HCT116 (cell line): ENCODE results near the gene CFI. TPM values are rescaled to one million over a fixed set of nuclear protein-coding genes. Genes with fewer than 3 reads are reported as not detected.

Experiments used
- ATAC-seq: fragments of 200-7000 bp; cut with Tn5 transposase; 2 replicates; pipeline ENCODE4 v1.9.1; 2020; ENCODE audit warnings: mild to moderate bottlenecking, moderate library complexity
- BruUV-seq: library from RNA; stranded (reverse); fragments of 400-500 nt; replicated peaks from 2 replicates; lab custom pipeline; 2021; lab: Mats Ljungman, UMichigan
- CTCF ChIA-PET: fragments of 300-600 bp; sonication (Branson Sonifier 250); formaldehyde crosslinking; loops from one replicate; lab custom pipeline; 2021; ENCODE audit warnings: antibody characterized with exemption; lab: Charles Lee
- POLR2A ChIA-PET: fragments of 300-600, 350-600 bp; sonication (Branson Sonifier 250); formaldehyde crosslinking; loops from one replicate; lab custom pipeline; 2021; ENCODE audit warnings: antibody characterized with exemption; lab: Charles Lee
- RAD21 ChIA-PET, 2 experiments: fragments of 300-600 bp; sonication (Branson Sonifier 250); formaldehyde crosslinking; loops; one replicate each; lab custom pipeline; 2023; ENCODE audit warnings: low total read pairs in 2 of 2; ENCODE audit not compliant: uncharacterized antibody in 2 of 2, unreplicated experiment in 2 of 2, low non-redundant PET in 1 of 2; lab: Charles Lee
- DNase-seq: peaks from one replicate; pipeline ENCODE4 v3.0.0-alpha.2; 2010; ENCODE audit warnings: low read depth, low spot score
- H2AFZ ChIP-seq: fragments of 200-600 bp; shearing (Covaris generic), sonication (generic); 2 replicates; pipeline ENCODE4 v1.6.1; 2017; ENCODE audit warnings: low read depth, mixed run types, mixed read lengths, antibody characterized with exemption, low read length; ENCODE audit not compliant: poor library complexity, severe bottlenecking
- H3K27ac ChIP-seq: 2 replicates; pipeline ENCODE4 v1.5.1; 2012; ENCODE audit warnings: low read depth, low read length
- H3K27me3 ChIP-seq: fragments of 200-600 bp; sonication (generic); 2 replicates; pipeline ENCODE4 v1.6.1; 2016; ENCODE audit warnings: mixed run types, low read length, mixed read lengths; ENCODE audit not compliant: insufficient read depth
- H3K36me3 ChIP-seq, 2 experiments: fragments of 200-500 bp in 1 of 2; fragments of 200-600 bp in 1 of 2; sonication (Bioruptor generic) in 1 of 2; sonication (generic) in 1 of 2; 2 replicates each; pipeline versions ENCODE4 v1.5.1 to v1.6.1; 2014 to 2016; ENCODE audit warnings: low read length in 2 of 2, inconsistent platforms in 1 of 2, mixed read lengths in 1 of 2, mixed run types in 1 of 2; ENCODE audit not compliant: insufficient read depth in 2 of 2, control insufficient read depth in 1 of 2
- H3K4me1 ChIP-seq, 2 experiments: fragments of 200-600 bp in 1 of 2; sonication (generic) in 1 of 2; 2 replicates each; pipeline versions ENCODE4 v1.5.1 to v1.6.1; 2012 to 2017; ENCODE audit warnings: low read length in 2 of 2, inconsistent platforms in 1 of 2, mild to moderate bottlenecking in 1 of 2, mixed read lengths in 1 of 2, mixed run types in 1 of 2, moderate library complexity in 1 of 2; ENCODE audit not compliant: insufficient read depth in 2 of 2, control insufficient read depth in 1 of 2
- H3K4me2 ChIP-seq: fragments of 200-600 bp; sonication (generic); 2 replicates; pipeline ENCODE4 v1.6.1; 2017; ENCODE audit warnings: mixed run types, low read length, mixed read lengths
- H3K4me3 ChIP-seq, 2 experiments: fragments of 200-600 bp in 1 of 2; sonication (generic) in 1 of 2; replicated peaks in 1 of 2; 2 replicates each; pipeline ENCODE4 v1.5.1; 2011 to 2016; ENCODE audit warnings: low read length in 2 of 2, control low read depth in 1 of 2, low read depth in 1 of 2, mild to moderate bottlenecking in 1 of 2, mixed read lengths in 1 of 2, mixed run types in 1 of 2
- H3K79me2 ChIP-seq: fragments of 200-600 bp; sonication (generic); 2 replicates; pipeline ENCODE4 v1.6.1; 2017; ENCODE audit warnings: mild to moderate bottlenecking, mixed run types, low read length, moderate library complexity, mixed read lengths; ENCODE audit not compliant: insufficient read depth
- H3K9ac ChIP-seq: fragments of 200-600 bp; sonication (generic); 2 replicates; pipeline ENCODE4 v1.6.1; 2016; ENCODE audit warnings: low read length, mixed read lengths
- H3K9me2 ChIP-seq: fragments of 200-600 bp; sonication (generic), shearing (Covaris generic); 2 replicates; pipeline ENCODE4 v1.6.1; 2017; ENCODE audit warnings: mixed run types, mild to moderate bottlenecking, moderate library complexity; ENCODE audit not compliant: insufficient read depth
- H3K9me3 ChIP-seq, 2 experiments: fragments of 200-500 bp in 1 of 2; fragments of 200-600 bp in 1 of 2; sonication (Bioruptor generic) in 1 of 2; sonication (generic) in 1 of 2; 2 replicates each; pipeline ENCODE4 v1.6.1; 2014 to 2017; ENCODE audit warnings: low read length in 2 of 2, mixed read lengths in 2 of 2, inconsistent platforms in 1 of 2, low read depth in 1 of 2, mild to moderate bottlenecking in 1 of 2, mixed run types in 1 of 2, moderate library complexity in 1 of 2; ENCODE audit not compliant: control insufficient read depth in 1 of 2, insufficient read depth in 1 of 2
- H4K20me1 ChIP-seq: fragments of 200-600 bp; sonication (generic), shearing (Covaris generic); 2 replicates; pipeline ENCODE4 v1.6.1; 2017; ENCODE audit warnings: mixed run types, mild to moderate bottlenecking, moderate library complexity; ENCODE audit not compliant: insufficient read depth
- ATF3 ChIP-seq: IDR thresholded peaks from 2 replicates; pipeline ENCODE4 v1.6.1; 2012
- CBX3 ChIP-seq: IDR thresholded peaks from 2 replicates; pipeline ENCODE4 v1.6.1; 2012; ENCODE audit warnings: low read depth
- CEBPB ChIP-seq: IDR thresholded peaks from 2 replicates; pipeline ENCODE4 v1.6.1; 2012; ENCODE audit warnings: low read depth
- CTCF ChIP-seq, 3 experiments: fragments of 200-600 bp in 1 of 3; sonication (generic) in 1 of 3; IDR thresholded peaks in 2 of 3; conservative IDR thresholded peaks in 1 of 3; 2 replicates each; pipeline ENCODE4 v1.5.1; 2012 to 2017; ENCODE audit warnings: low read depth in 2 of 3, low read length in 2 of 3, antibody characterized with exemption in 1 of 3, borderline replicate concordance in 1 of 3, control low read depth in 1 of 3, mild to moderate bottlenecking in 1 of 3, mixed read lengths in 1 of 3, mixed run types in 1 of 3, moderate library complexity in 1 of 3; ENCODE audit not compliant: insufficient read depth in 1 of 3
- EGR1 ChIP-seq: IDR thresholded peaks from 2 replicates; pipeline ENCODE4 v1.6.1; 2012; ENCODE audit warnings: low read depth
- ELF1 ChIP-seq: IDR thresholded peaks from 2 replicates; pipeline ENCODE4 v1.6.1; 2012; ENCODE audit warnings: low read depth, borderline replicate concordance
- EZH2 ChIP-seq: fragments of 200-600 bp; sonication (generic); IDR thresholded peaks from 2 replicates; pipeline ENCODE4 v1.6.1; 2017; ENCODE audit warnings: antibody characterized with exemption, mixed run types
- EZH2phosphoT487 ChIP-seq: fragments of 200-600 bp; IDR thresholded peaks from 2 replicates; pipeline ENCODE4 v1.6.1; 2018; ENCODE audit warnings: antibody characterized with exemption, borderline replicate concordance
- JUND ChIP-seq: IDR thresholded peaks from 2 replicates; pipeline ENCODE4 v1.6.1; 2012
- MAX ChIP-seq: IDR thresholded peaks from 2 replicates; pipeline ENCODE4 v1.6.1; 2012
- POLR2A ChIP-seq: IDR thresholded peaks from 2 replicates; pipeline ENCODE4 v1.7.0; 2011; ENCODE audit warnings: borderline replicate concordance; ENCODE audit not compliant: insufficient read depth, insufficient read length; ENCODE audit errors: extremely low read depth
- RAD21 ChIP-seq: IDR thresholded peaks from 2 replicates; pipeline ENCODE4 v1.6.1; 2012; ENCODE audit warnings: low read depth, mild to moderate bottlenecking
- REST ChIP-seq: IDR thresholded peaks from 2 replicates; pipeline ENCODE4 v1.6.1; 2012; ENCODE audit warnings: low read depth
- SIN3A ChIP-seq: IDR thresholded peaks from 2 replicates; pipeline ENCODE4 v1.6.1; 2012; ENCODE audit warnings: low read depth
- SRF ChIP-seq: IDR thresholded peaks from 2 replicates; pipeline ENCODE4 v1.6.1; 2012; ENCODE audit warnings: low read depth
- TCF7L2 ChIP-seq: IDR thresholded peaks from 2 replicates; pipeline ENCODE4 v1.7.0; 2011; ENCODE audit warnings: borderline replicate concordance, inconsistent platforms; ENCODE audit not compliant: insufficient read depth, insufficient read length; ENCODE audit errors: extremely low read depth
- ZBTB33 ChIP-seq: IDR thresholded peaks from 2 replicates; pipeline ENCODE4 v1.6.1; 2011; ENCODE audit warnings: mild to moderate bottlenecking, low read length, moderate library complexity; ENCODE audit not compliant: insufficient replicate concordance; ENCODE audit errors: extremely low read depth
- ZFX ChIP-seq: fragments of 450-650 bp; IDR thresholded peaks from 2 replicates; pipeline ENCODE4 v1.6.1; 2017
- ZNF274 ChIP-seq: fragments of 200-500 bp; sonication (Bioruptor generic); IDR thresholded peaks from 2 replicates; pipeline ENCODE4 v1.6.1; 2014; ENCODE audit warnings: mild to moderate bottlenecking, low read depth, low read length, inconsistent platforms
- intact Hi-C: fragments of 100-400 bp; cut with micrococcal nuclease; formaldehyde crosslinking; loops from 2 replicates; pipeline ENCODE4 v1.10.0; 2022
- total RNA-seq: library from RNA; stranded (reverse); gene quantifications from one replicate; pipeline ENCODE4 v1.2.1, GENCODE V29; 2021; ENCODE audit not compliant: unreplicated experiment

CFI gene
- total RNA-seq, 1 experiment from 2014 or later, result 0.84 TPM

GRCh38 chr4:109818268-109818667 lies 16.5 kb upstream of the CFI start:
- no peak overlapping the region for H2AFZ ChIP-seq
- no peak overlapping the region for H3K27ac ChIP-seq
- H3K36me3 ChIP-seq, result peaks cover 27 to 42% of the 10 kb centered on the region in 2 experiments
- CTCF ChIA-PET, result no interaction called here
- no TSS peak for BruUV-seq
- H3K4me2 ChIP-seq, result no peak overlapping the region
- POLR2A ChIA-PET, result no interaction called here
- intact Hi-C loops, result loop anchor here (5.0 kb wide), 1 partner anchor 116 kb away; the partner anchor contains the start of gene CASP6
- H3K27me3 ChIP-seq, result no peaks in the 10 kb centered on the region
- no peak for DNase-seq
- H3K9ac ChIP-seq, result no peak overlapping the region
- TF ChIP-seq TCF7L2 (no peak), CBX3 (no peak), ATF3 (no peak), ZFX (no peak), RAD21 (no peak), EZH2 (no peak), CEBPB (no peak), SIN3A (no peak), SRF (no peak), POLR2A (no peak), EZH2phosphoT487 (no peak), ZBTB33 (no peak), CTCF (IDR thresholded peaks at IDR 0.05 in 2 of 3, conservative IDR thresholded peaks at IDR 0.05 in 1 of 3; ENCODE audit: borderline replicate concordance in 1 of 3, insufficient read depth in 1 of 3, low read depth in 2 of 3, low read length in 2 of 3) (no peak), ELF1 (no peak), JUND (no peak), ZNF274 (no peak), MAX (no peak), REST (no peak), EGR1 (no peak)
- TF ChIP-seq, all 23 proteins: peak for 0
- RAD21 ChIA-PET, result no interaction called here
- no peaks in the 10 kb centered on the region for H3K9me3 ChIP-seq
- peaks cover 10 to 16% of the 10 kb centered on the region in 2 experiments; a peak in 3 of 4 replicates for H3K4me1 ChIP-seq
- H3K9me2 ChIP-seq, result no peaks in the 10 kb centered on the region
- peaks cover 63% of the 10 kb centered on the region for H3K79me2 ChIP-seq
- no peak for ATAC-seq
- H4K20me1 ChIP-seq, result no peaks in the 10 kb centered on the region
- H3K4me3 ChIP-seq, result no peak overlapping the region
